Fibroblast of lung (primary cell): ENCODE measurements around the gene BLOC1S1.

ENCODE experiments used
- EZH2 ChIP-seq: IDR thresholded peaks from 2 replicates; pipeline ENCODE4 v1.5.1; 2012; ENCODE audit warnings: low read length, control low read depth, mild to moderate bottlenecking; ENCODE audit errors: missing control alignments
- TF ChIP-seq, protein P1 (sequence below), 2 donors: IDR thresholded peaks in 1 of 2; conservative IDR thresholded peaks in 1 of 2; 1 replicate in 1 of 2; 2 replicates in 1 of 2; pipeline ENCODE4 v1.5.1; 2011 to 2012; ENCODE audit warnings: low read length in 2 of 2, control low read depth in 1 of 2, inconsistent platforms in 1 of 2, low read depth in 1 of 2, mild to moderate bottlenecking in 1 of 2

DNA sequence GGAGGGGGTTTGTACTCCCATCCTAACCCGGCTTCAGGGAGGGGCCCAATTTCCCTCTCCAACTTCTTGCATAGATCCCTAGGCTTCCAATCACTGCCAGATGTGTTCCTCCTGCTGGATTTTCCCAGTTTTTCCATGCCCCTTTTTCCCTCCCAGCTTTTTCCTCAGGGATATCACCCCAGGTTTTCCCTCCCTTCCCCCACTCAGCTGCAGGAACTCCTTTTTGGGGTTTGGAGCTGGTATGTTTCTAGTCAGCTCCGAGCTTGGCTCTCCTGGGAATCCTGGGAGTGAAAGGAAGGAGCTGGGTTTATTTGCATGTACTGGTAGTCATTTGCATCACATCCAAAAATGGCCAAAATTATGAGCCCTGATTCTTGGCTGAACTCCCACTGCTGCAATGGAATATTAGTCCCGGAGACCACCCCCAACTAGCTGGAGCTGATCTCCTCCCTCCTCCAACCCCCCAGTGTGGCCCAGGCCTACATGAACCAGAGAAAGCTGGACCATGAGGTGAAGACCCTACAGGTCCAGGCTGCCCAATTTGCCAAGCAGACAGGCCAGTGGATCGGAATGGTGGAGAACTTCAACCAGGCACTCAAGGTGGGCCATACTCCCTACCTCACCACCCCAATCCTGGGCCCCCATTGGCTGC is 2.9 kb downstream of the BLOC1S1 start:
- TF ChIP-seq, protein P1, sequence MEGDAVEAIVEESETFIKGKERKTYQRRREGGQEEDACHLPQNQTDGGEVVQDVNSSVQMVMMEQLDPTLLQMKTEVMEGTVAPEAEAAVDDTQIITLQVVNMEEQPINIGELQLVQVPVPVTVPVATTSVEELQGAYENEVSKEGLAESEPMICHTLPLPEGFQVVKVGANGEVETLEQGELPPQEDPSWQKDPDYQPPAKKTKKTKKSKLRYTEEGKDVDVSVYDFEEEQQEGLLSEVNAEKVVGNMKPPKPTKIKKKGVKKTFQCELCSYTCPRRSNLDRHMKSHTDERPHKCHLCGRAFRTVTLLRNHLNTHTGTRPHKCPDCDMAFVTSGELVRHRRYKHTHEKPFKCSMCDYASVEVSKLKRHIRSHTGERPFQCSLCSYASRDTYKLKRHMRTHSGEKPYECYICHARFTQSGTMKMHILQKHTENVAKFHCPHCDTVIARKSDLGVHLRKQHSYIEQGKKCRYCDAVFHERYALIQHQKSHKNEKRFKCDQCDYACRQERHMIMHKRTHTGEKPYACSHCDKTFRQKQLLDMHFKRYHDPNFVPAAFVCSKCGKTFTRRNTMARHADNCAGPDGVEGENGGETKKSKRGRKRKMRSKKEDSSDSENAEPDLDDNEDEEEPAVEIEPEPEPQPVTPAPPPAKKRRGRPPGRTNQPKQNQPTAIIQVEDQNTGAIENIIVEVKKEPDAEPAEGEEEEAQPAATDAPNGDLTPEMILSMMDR (conservative IDR thresholded peaks at IDR 0.05 in 1 of 2, IDR thresholded peaks at IDR 0.05 in 1 of 2; ENCODE audit: low read depth in 1 of 2, low read length in 2 of 2): no peak
- TF ChIP-seq EZH2: no peak
